Measurements from ENCODE around the gene CELF3.
"Not testable (repeated sequence)": the region's sequence is repeated elsewhere in the genome, so short reads cannot be mapped to it uniquely, and the experiment has no call there.

CELF3 gene

DNA sequence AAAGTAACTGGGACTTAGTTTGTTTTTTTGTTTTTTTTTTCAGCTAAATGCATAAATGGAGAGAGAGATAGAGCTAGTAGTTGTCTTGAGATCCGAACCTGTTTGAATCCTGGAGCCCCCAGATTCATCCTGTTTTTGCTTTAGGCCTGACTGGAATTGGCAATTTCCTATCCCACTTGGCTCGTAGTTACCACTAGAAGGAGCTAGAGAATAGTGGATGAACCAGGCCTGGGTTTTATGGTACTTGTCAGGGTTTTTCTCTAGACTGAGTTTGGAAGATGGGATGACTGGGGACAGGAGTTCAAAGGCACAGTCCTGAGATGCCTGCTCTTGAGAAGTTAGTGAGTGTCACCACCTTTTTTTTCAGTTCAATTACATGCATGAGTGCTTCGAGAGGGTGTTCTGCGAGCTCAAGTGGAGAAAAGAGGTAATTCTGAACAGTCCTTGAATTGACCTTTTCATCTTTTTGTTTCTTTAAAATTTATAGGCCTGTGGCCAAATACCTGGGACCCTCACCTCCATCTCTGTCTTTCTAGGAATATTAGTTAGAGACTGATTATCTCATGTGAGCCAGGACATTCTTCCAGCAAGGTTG lies 23.4 kb downstream of the CELF3 start:
- no peak for DNase-seq

DNA sequence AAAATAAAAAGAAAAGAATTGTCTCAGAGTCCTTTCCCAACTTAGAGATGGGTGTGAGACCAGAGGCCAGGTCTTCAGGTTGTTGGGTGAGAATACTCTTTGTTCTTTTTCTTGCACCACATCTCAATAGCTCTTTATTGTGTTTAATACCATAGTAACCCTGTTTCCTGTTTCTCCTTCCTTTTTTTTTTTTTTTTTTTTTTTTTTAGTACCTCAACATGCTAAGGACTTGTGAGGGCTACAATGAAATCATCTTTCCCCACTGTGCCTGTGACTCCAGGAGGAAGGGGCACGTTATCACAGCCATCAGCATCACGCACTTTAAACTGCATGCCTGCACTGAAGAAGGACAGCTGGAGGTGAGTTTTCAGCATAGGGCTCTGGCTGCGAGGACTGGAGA lies 24.4 kb downstream of the CELF3 start:
- no peak for DNase-seq

DNA sequence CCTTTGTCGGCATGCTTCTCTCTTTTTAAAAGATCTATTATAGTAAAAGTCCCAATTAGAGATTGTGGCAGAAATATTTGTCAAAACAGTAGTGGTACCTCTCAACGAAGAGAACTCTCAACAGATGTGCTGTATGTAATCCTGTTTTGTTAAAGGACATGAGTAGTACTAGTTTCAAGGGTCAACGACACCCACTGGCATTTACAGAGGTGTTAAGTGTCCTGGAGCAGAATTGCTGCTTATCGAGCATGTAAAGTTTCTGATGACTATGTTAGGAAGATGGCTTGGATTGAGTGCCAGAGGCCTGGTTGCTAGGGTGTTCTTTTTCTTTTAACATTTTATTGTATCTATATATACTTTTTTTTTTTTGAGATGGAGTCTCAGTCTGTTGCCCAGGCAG lies 27.1 kb downstream of the CELF3 start:
- DNase-seq, result no peak

DNA sequence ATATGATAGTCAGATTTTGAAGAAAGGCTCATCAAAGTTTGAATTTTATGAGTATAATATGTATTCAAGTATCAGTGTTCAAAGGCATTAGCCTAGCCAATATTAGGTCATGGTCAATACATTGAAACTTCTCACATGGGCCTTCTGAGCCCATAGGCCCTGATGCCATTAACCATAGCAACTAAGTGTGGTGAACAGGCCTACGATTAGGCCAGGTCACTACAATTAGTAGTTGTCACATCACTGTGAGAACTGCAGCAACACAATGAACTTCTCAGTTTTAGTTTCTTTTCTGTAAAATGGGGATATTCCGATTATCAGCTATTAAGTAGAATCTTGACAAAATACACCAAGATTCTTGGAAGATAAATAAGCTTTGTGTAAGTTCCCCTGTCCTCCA lies 30.0 kb downstream of the CELF3 start:
- no peak for DNase-seq

DNA sequence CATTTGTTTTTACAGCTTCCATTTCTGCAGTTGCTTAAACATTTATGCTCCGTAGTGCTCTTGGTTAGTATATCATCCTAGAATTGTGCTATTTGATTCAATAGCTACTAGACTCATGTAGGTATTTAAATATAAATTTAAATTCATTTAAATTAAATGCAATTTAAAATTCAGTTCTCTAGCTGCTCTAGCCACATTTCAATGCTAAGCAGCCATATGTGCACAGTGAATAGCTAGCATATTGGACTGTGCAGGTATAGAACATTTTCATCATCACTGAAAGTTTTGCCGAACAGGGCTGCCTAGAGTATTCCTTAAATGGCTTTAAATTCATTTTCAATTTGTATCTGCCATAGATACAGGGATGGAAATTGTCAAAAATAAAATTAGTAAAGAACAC lies 32.5 kb downstream of the CELF3 start:
- no peak for DNase-seq

DNA sequence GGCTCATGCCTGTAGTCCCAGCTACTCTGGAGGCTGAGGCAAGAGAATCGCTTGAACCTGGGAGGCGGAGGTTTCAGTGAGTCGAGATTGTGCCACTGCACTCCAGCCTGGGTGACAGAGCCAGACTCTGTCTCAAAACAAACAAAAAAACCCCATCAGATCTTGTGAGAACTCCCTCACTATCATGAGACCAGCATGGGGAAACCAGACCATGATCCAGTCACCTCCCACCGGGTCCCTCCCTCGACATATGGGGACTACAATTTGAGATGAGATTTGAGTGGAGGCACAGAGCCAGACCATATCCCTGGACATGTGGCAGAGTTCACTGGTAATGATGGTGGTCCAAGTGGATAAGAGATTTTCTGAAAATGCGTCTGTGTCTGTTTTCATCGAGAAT lies 33.7 kb downstream of the CELF3 start:
- DNase-seq, result not testable (repeated sequence)

DNA sequence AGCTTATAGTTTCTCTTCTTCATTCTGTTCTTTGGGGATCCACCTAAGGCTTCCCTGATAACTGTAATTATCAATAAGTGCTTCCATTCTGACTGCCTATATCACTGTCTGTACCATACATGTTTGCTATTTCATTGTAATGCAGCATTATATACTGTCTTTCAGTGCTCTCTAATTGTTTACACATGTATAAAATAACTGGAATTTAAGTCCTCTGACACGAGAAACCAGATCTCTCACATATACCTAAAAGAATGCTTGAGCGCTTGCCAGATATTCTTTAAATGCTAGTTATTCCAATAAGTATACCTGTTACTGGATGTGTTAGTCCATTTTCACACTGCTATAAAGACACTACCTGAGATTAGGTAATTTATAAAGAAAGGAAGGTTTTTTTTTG lies 34.7 kb downstream of the CELF3 start:
- no peak for DNase-seq

DNA sequence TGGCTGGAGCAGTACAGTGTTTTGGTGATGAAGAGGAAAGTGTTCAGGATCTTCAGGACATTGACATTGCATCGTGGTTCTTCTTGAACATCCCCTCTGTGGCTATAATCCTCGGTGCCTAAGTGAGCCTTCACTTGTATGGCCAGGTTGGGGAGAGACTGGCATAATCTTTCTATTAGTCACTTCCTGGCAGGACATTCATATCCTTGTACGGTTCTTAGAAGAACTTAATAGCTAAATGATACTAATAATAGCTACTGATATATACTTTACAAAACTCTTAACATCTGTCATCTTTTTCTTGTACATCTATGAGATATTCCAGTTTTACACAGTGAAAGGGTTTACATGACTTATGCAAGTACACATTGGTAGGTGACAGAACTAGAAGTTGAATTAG lies 35.8 kb downstream of the CELF3 start:
- no peak for DNase-seq

DNA sequence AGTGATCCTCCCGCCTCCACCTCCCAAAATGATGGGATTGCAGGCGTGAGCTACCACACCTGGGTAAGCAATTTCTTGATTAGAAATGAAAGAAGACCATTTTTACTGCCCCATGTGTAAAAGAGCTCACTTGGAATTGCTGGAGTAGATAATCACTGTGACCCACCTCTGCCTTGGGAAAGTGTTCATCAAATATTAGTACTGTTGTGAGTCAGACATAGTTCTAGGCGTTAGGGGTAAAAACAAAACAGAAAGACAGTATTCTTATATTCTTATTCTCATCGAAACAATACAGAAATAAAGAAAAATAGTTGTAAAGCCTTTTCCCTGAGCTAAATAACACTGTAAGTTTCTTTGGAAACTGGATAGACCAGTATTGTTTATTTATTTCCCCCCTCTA lies 36.2 kb downstream of the CELF3 start:
- no peak for DNase-seq

DNA sequence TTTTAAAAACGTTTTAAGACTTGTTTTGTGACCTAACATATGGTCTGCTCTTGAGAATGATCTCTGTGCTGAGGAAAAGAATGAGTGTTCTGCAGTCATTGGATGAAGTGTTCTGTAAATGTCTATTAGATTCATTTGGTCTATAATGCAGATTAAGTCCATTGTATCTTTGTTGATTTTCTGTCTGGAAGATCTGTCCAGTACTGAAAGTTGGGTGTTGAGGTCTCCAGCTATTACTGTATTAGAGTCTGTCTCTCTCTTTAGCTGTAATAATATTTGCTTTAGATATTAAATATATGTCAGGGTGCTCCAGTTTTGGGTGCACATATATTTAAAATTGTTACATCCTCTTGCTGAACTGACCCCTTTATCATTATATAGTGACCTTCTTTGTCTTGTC lies 43.2 kb downstream of the CELF3 start:
- DNase-seq, result no peak

DNA sequence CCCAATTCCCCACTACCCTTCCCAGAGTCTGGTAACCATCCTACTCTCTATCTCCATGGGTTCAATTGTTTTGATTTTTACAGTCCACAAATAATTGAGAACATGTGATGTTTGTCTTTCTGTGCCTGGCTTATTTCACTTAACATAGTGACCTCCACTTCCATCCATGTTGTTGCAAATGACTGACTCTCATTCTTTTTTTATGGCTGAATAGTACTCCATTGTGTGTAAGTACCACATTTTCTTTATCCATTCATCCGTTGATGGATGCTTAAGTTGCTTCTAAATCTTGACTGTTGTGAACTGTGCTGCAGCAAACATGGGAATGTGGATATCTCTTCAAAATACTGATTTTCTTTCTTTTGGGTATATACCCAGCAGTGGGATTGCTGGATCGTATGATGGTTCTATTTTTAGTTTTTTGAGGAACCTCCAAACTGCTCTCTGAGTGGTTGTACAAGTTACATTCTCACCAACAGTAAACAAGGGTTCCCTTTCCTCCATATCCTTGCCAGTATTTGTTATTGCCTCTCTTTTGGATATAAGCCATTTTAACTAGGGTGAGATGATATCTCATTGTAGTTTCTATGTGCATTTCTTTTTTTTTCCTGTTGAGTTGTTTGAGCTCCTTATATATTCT lies 46.4 kb downstream of the CELF3 start:
- DNase-seq, result not testable (repeated sequence)

DNA sequence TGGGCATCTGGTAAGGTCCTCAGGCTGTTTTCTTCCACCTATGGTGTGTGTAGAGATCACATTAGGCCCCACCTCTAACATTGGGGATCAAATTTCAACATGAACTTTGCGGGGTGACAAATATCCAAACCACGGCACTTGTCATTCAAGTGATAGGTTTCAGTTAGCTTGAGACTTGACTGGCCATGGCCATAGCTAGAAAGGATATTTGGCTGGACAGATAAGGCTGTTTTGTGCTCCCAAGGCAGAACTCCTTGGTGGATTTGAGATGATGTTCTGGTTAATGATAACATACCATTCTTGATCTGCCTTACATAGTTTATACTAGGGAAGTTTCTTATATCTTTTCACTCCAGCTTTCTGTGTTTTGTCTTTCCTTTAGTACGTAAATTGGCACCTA lies 48.5 kb downstream of the CELF3 start:
- DNase-seq, result no peak

DNA sequence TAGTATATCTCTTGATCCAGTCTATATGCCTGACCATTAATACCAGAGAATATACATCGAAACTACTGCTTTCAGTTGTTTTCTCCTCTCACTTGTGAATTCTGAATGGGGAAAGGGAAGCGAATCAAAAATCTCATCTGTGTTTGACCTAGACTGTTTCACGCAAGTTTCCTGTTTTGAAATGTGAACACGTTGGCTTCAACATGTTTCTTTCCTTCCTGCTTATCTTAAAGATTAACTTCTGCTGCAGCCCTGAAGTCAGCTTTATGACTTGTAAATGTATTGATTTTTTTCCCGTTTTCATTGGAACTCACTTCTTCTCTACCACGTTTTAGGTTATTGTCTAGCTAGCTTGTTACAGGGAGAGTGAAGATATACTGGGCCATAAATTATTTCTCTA lies 54.9 kb downstream of the CELF3 start:
- DNase-seq, result no peak

DNA sequence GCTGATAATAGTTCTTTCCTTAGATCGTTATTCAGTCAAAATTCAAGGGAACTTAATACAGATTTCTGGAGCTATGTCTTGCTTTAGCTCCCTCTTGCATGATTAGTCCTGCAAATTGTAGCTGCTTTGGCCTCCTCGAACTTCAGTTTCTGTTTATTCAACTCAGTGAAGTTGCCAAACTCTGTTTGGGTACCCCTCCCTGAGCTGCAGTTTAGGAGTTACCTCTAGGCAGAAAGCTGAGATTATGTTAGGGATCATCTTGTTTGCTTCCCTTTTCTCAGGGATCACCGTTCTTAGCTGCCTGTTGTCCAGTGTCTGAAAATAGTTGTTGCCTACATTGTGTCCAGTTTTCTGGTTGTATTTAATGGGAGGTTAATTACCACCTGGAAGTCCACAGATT lies 61.2 kb downstream of the CELF3 start:
- DNase-seq, result no peak

DNA sequence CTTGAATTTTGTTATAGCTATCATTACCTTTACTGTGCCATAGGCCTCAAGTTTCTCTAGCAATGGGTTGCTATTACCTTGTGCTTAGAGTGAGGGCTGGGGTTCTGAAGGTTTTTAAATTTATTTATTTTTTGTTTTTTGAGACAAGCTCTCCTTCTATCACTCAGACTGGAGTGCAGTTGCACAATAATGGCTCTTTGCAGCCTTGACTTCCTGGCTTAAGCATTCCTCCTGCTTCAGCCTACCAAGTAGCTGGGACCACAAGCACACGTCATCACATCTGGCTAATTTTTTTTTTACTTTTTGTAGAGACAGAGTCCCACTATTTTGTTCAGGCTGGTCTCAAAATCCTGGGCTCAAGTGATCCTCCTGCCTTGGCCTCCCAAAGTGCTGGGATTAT lies 63.2 kb downstream of the CELF3 start:
- DNase-seq, result no peak
